Measurements from ENCODE around the gene IRAK2. TPM values are rescaled to one million over a fixed set of nuclear protein-coding genes. Genes with fewer than 3 reads are reported as not detected.

IRAK2 gene
- total RNA-seq, 3 donors from 2014 or later (not counting 1 experiment from before 2014, with no cell fraction given), result 10.4 to 28.2 (median 10.9) TPM

GRCh38 chr3:10260211-10260701, 95.5 kb downstream of the IRAK2 start:
- peaks cover 27% of the 10 kb centered on the region for H3K36me3 Mint-ChIP-seq
- DNase-seq (no peak), ATAC-seq (no peak)
- intact Hi-C loops (cut with micrococcal nuclease), result no loop called here
- H3K4me1 Mint-ChIP-seq, result peaks cover 67 to 68% of the 10 kb centered on the region in 2 donors
- H3K4me1 ChIP-seq (ENCODE audit: control insufficient read depth, insufficient read depth, low read length), result peaks cover 10% of the 10 kb centered on the region
- H3K4me3 ChIP-seq (ENCODE audit: low read length), result no peak overlapping the region
- no peaks in the 10 kb centered on the region for H3K9me3 ChIP-seq (ENCODE audit: control insufficient read depth, insufficient read depth, low read length)
- no peaks in the 10 kb centered on the region for H3K9me3 Mint-ChIP-seq
- H3K4me3 Mint-ChIP-seq, result no peak overlapping the region
- no peaks in the 10 kb centered on the region for H3K27me3 ChIP-seq (ENCODE audit: control insufficient read depth, insufficient read depth, low read length)
- H3K36me3 ChIP-seq (ENCODE audit: control insufficient read depth, insufficient read depth, low read length), result peaks cover 42% of the 10 kb centered on the region
- no peaks in the 10 kb centered on the region for H3K27me3 Mint-ChIP-seq (ENCODE audit: low read depth in 2 of 2)
- WGBS (ENCODE audit: insufficient coverage), result 87% methylated on average over 6 of the region's 6 CpGs
- no peak overlapping the region for H3K27ac ChIP-seq (ENCODE audit: low read length)
- peak overlapping the region; percentile 55 to 75 for H3K27ac Mint-ChIP-seq
- TF ChIP-seq, protein P1, sequence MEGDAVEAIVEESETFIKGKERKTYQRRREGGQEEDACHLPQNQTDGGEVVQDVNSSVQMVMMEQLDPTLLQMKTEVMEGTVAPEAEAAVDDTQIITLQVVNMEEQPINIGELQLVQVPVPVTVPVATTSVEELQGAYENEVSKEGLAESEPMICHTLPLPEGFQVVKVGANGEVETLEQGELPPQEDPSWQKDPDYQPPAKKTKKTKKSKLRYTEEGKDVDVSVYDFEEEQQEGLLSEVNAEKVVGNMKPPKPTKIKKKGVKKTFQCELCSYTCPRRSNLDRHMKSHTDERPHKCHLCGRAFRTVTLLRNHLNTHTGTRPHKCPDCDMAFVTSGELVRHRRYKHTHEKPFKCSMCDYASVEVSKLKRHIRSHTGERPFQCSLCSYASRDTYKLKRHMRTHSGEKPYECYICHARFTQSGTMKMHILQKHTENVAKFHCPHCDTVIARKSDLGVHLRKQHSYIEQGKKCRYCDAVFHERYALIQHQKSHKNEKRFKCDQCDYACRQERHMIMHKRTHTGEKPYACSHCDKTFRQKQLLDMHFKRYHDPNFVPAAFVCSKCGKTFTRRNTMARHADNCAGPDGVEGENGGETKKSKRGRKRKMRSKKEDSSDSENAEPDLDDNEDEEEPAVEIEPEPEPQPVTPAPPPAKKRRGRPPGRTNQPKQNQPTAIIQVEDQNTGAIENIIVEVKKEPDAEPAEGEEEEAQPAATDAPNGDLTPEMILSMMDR (IDR thresholded peaks at IDR 0.05), result no peak

DNA sequence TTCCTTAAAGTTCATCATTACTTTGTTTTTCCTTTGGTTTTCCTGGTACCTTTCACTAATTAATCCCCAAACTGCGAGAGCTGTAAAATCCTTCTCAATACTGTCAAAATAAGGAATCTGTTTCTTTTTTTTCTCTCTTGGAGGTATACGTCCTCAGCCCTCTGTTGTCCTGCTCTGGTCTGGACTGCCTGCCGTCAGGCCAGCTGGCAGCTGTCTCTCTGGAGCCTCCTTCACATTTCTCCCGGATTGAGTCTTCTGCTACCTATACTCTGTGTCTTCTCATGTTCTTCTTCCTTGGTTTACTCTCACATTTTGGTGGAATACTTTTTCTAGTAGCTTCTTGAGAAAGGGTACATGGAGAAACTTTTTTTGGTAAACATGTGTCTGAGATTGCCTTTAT, 97.3 kb downstream of the IRAK2 start:
- H3K36me3 ChIP-seq (ENCODE audit: control insufficient read depth, insufficient read depth, low read length), result peaks cover 45% of the 10 kb centered on the region
- DNase-seq, result no peak
- no peak overlapping the region for H3K4me3 Mint-ChIP-seq
- 90% methylated on average over 4 of the region's 4 CpGs for WGBS (ENCODE audit: insufficient coverage)
- no peak overlapping the region for H3K4me3 ChIP-seq (ENCODE audit: low read length)
- no peaks in the 10 kb centered on the region for H3K9me3 ChIP-seq (ENCODE audit: control insufficient read depth, insufficient read depth, low read length)
- no peak for ATAC-seq
- peaks cover 12% of the 10 kb centered on the region for H3K4me1 ChIP-seq (ENCODE audit: control insufficient read depth, insufficient read depth, low read length)
- peaks cover 27% of the 10 kb centered on the region for H3K36me3 Mint-ChIP-seq
- TF ChIP-seq, protein P1 (IDR thresholded peaks at IDR 0.05), result no peak
- peak overlapping the region; percentile 75 to 83 for H3K27ac Mint-ChIP-seq
- H3K9me3 Mint-ChIP-seq, result no peaks in the 10 kb centered on the region
- intact Hi-C loops (cut with micrococcal nuclease), result no loop called here
- no peak overlapping the region for H3K27ac ChIP-seq (ENCODE audit: low read length)
- H3K4me1 Mint-ChIP-seq, result peaks cover 64 to 69% of the 10 kb centered on the region in 2 donors
- H3K27me3 ChIP-seq (ENCODE audit: control insufficient read depth, insufficient read depth, low read length), result no peaks in the 10 kb centered on the region
- no peaks in the 10 kb centered on the region for H3K27me3 Mint-ChIP-seq (ENCODE audit: low read depth in 2 of 2)

DNA sequence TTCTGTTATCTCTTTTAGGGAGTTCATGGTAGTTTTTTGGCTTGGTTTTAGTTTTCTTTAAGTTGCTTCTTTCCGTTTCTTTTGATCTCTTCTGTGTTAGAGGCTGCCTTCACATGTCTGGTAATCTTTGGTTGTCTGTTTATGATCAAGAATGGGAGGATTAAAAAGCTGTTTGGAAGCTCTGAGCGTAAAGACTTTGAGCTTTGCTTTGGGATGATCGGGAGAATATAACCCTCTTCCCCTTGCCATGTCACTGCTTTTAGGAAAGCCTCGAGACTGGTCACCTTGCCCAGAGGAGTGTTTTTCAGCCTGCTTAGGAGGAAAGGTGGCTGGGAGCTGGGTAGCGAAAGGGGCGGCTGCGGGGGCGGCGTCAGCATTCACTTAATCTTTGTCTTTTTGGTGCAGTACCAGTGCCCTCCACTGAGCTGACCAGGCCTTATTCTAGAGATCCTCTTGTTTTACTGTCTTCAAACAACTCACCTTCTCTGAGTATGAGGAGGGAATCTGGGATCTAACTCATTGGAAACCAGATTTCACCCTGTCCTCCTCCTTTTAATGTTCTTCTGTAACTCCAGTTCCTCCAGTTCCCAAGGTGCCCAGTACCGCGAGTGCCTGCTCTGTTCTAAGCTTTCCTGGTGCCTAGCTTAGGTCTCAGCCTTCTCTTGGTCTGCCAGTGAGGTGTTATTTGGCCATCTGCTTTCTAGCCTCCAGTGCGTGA, 99.1 kb downstream of the IRAK2 start:
- Mint-ChIP-seq H3K27ac (peak overlapping the region; percentile 75 to 83), H3K4me3 (peak overlapping the region; percentile 4), H3K4me1 (peaks cover 82 to 87% of the 10 kb centered on the region in 2 donors), H3K9me3 (no peaks in the 10 kb centered on the region), H3K36me3 (peaks cover 27% of the 10 kb centered on the region), H3K27me3 (ENCODE audit: low read depth in 2 of 2) (no peaks in the 10 kb centered on the region)
- no peaks in the 10 kb centered on the region for H3K9me3 ChIP-seq (ENCODE audit: control insufficient read depth, insufficient read depth, low read length)
- 76% methylated on average over 12 of the region's 12 CpGs for WGBS (ENCODE audit: insufficient coverage)
- intact Hi-C loops (cut with micrococcal nuclease), result no loop called here
- DNase-seq (peak in 1 of 2 donors; percentile 82), ATAC-seq (peak; percentile 73 to 96 (median 93))
- H3K27ac ChIP-seq (ENCODE audit: low read length), result no peak overlapping the region
- peaks cover 58% of the 10 kb centered on the region for H3K36me3 ChIP-seq (ENCODE audit: control insufficient read depth, insufficient read depth, low read length)
- H3K4me3 ChIP-seq (ENCODE audit: low read length), result no peak overlapping the region
- peaks cover 13% of the 10 kb centered on the region for H3K4me1 ChIP-seq (ENCODE audit: control insufficient read depth, insufficient read depth, low read length)
- H3K27me3 ChIP-seq (ENCODE audit: control insufficient read depth, insufficient read depth, low read length), result no peaks in the 10 kb centered on the region
- TF ChIP-seq, protein P1 (IDR thresholded peaks at IDR 0.05), result peak; percentile 36

Measured in natural killer cell (primary cell).